DND-41 (cell line): Measurements from ENCODE around the gene CKS1B.

Source experiments
- ATAC-seq: fragments of 200-7000 bp; cut with Tn5 transposase; 3 replicates; pipeline ENCODE4 v1.9.1; 2021; ENCODE audit warnings: low read depth; ENCODE audit not compliant: insufficient read depth
- DNase-seq: peaks from one replicate; pipeline ENCODE4 v3.0.0-alpha.2; 2020
- H2AFZ ChIP-seq: 2 replicates; pipeline ENCODE4 v1.6.0; 2012; ENCODE audit warnings: low read depth, low read length
- H3K27ac ChIP-seq: 2 replicates; pipeline ENCODE4 v1.5.1; 2012; ENCODE audit warnings: low read length, inconsistent platforms
- H3K27me3 ChIP-seq: fragments of 200-600 bp; sonication (generic); 2 replicates; pipeline ENCODE4 v1.6.0; 2012; ENCODE audit warnings: low read length, mild to moderate bottlenecking, inconsistent platforms; ENCODE audit not compliant: insufficient read depth, poor library complexity
- H3K36me3 ChIP-seq: 2 replicates; pipeline ENCODE4 v1.5.1; 2012; ENCODE audit warnings: low read length, inconsistent platforms; ENCODE audit not compliant: insufficient read depth
- H3K4me1 ChIP-seq: 2 replicates; pipeline ENCODE4 v1.5.1; 2012; ENCODE audit warnings: mild to moderate bottlenecking, low read length; ENCODE audit not compliant: insufficient read depth
- H3K4me2 ChIP-seq: 2 replicates; pipeline ENCODE4 v1.6.0; 2012; ENCODE audit warnings: mild to moderate bottlenecking, moderate library complexity, low read length, inconsistent platforms; ENCODE audit not compliant: insufficient read depth
- H3K4me3 ChIP-seq, 2 experiments: fragments of 200-600 bp in 1 of 2; shearing (Covaris generic) in 1 of 2; 2 replicates each; pipeline ENCODE4 v1.5.1; 2012 to 2016; ENCODE audit warnings: inconsistent platforms in 2 of 2, low read length in 2 of 2, mild to moderate bottlenecking in 2 of 2, low read depth in 1 of 2, moderate library complexity in 1 of 2
- H3K79me2 ChIP-seq: 2 replicates; pipeline ENCODE4 v1.6.0; 2012; ENCODE audit warnings: low read length, inconsistent platforms; ENCODE audit not compliant: insufficient read depth
- H3K9ac ChIP-seq: 2 replicates; pipeline ENCODE4 v1.6.0; 2012; ENCODE audit warnings: low read depth, mild to moderate bottlenecking, inconsistent platforms, low read length, moderate library complexity
- H3K9me3 ChIP-seq: 2 replicates; pipeline ENCODE4 v1.5.1; 2012; ENCODE audit warnings: low read length, moderate library complexity, mild to moderate bottlenecking, inconsistent platforms; ENCODE audit not compliant: insufficient read depth, severe bottlenecking
- H4K20me1 ChIP-seq: 2 replicates; pipeline ENCODE4 v1.6.0; 2012; ENCODE audit warnings: low read length; ENCODE audit not compliant: insufficient read depth
- CTCF ChIP-seq: IDR thresholded peaks from 2 replicates; pipeline ENCODE4 v1.5.1; 2012; ENCODE audit warnings: borderline replicate concordance, low read length, moderate library complexity, mild to moderate bottlenecking; ENCODE audit not compliant: poor library complexity, severe bottlenecking; ENCODE audit errors: extremely low read depth
- EZH2 ChIP-seq: IDR thresholded peaks from 3 replicates; pipeline ENCODE4 v1.6.1; 2012; ENCODE audit warnings: borderline replicate concordance, low read depth, mild to moderate bottlenecking, moderate library complexity, low read length, inconsistent platforms; ENCODE audit not compliant: severe bottlenecking

Gene CKS1B

GRCh38 chr1:155002464-155003226 is 28.2 kb downstream of the CKS1B start, which contains the start of gene ZBTB7B:
Gene ZBTB7B (plus strand): TSS chr1:155002802. CDS start chr1:155014661, 11,859 bp downstream.
- Histone ChIP-seq H2AFZ (no peak within 1 kb of the TSS), H3K4me2 (peak within 1 kb of the TSS; percentile 15; the same call in 1 of the 2 replicates), H3K27ac (no peak within 1 kb of the TSS), H3K4me1 (peaks cover 37% of the 10 kb centered on the region), H3K9me3 (no peaks in the 10 kb centered on the region), H3K79me2 (no peaks in the 10 kb centered on the region), H3K27me3 (peaks cover 49% of the 10 kb centered on the region), H3K9ac (no peak within 1 kb of the TSS), H3K4me3 (no peak within 1 kb of the TSS), H4K20me1 (peaks cover 74% of the 10 kb centered on the region), H3K36me3 (no peaks in the 10 kb centered on the region)
- no peak for DNase-seq
- no peak for ATAC-seq
- TF ChIP-seq EZH2 = no peak
- no peak for TF ChIP-seq CTCF

- no peak for DNase-seq
- Histone ChIP-seq H3K79me2 (no peaks in the 10 kb centered on the region), H3K4me1 (peaks cover 31% of the 10 kb centered on the region)
These were observed 28.8 kb downstream of the CKS1B start for GRCh38 chr1:155003227-155003765.

GRCh38 chr1:155003766-155004351 is 29.4 kb downstream of the CKS1B start:
- no peak for ATAC-seq

More at GRCh38 chr1:155003227-155003765, 28.8 kb downstream of the CKS1B start:
- no peak overlapping the region for H3K4me2 ChIP-seq
- no peak overlapping the region for H3K4me3 ChIP-seq
- H3K27me3 ChIP-seq = peaks cover 42% of the 10 kb centered on the region
- no peak for ATAC-seq
- TF ChIP-seq CTCF = no peak
- no peaks in the 10 kb centered on the region for H3K9me3 ChIP-seq
- no peak overlapping the region for H3K27ac ChIP-seq
- no peaks in the 10 kb centered on the region for H3K36me3 ChIP-seq
- no peak overlapping the region for H2AFZ ChIP-seq
- peaks cover 73% of the 10 kb centered on the region for H4K20me1 ChIP-seq
- H3K9ac ChIP-seq = no peak overlapping the region

More at GRCh38 chr1:155003766-155004351, 29.4 kb downstream of the CKS1B start:
- no peak overlapping the region for H3K4me3 ChIP-seq
- peaks cover 25% of the 10 kb centered on the region for H3K4me1 ChIP-seq
- no peaks in the 10 kb centered on the region for H3K79me2 ChIP-seq
- H4K20me1 ChIP-seq = peaks cover 67% of the 10 kb centered on the region
- TF ChIP-seq EZH2 (no peak), CTCF (no peak)
- no peaks in the 10 kb centered on the region for H3K9me3 ChIP-seq
- H3K27me3 ChIP-seq = peaks cover 41% of the 10 kb centered on the region
- no peak overlapping the region for H2AFZ ChIP-seq
- H3K27ac ChIP-seq = no peak overlapping the region
- no peak overlapping the region for H3K4me2 ChIP-seq
- H3K9ac ChIP-seq = no peak overlapping the region
- H3K36me3 ChIP-seq = no peaks in the 10 kb centered on the region
- DNase-seq = no peak
